Measurements from ENCODE around the gene C2orf69. TPM values are rescaled to one million over a fixed set of nuclear protein-coding genes. Genes with fewer than 3 reads are reported as not detected.

Gene C2orf69, protein sequence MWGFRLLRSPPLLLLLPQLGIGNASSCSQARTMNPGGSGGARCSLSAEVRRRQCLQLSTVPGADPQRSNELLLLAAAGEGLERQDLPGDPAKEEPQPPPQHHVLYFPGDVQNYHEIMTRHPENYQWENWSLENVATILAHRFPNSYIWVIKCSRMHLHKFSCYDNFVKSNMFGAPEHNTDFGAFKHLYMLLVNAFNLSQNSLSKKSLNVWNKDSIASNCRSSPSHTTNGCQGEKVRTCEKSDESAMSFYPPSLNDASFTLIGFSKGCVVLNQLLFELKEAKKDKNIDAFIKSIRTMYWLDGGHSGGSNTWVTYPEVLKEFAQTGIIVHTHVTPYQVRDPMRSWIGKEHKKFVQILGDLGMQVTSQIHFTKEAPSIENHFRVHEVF
- total RNA-seq = 10 to 100 TPM; 11.8 to 15.0 (median 13.0) TPM
- total RNA-seq (2013) = 10.4 TPM

DNA sequence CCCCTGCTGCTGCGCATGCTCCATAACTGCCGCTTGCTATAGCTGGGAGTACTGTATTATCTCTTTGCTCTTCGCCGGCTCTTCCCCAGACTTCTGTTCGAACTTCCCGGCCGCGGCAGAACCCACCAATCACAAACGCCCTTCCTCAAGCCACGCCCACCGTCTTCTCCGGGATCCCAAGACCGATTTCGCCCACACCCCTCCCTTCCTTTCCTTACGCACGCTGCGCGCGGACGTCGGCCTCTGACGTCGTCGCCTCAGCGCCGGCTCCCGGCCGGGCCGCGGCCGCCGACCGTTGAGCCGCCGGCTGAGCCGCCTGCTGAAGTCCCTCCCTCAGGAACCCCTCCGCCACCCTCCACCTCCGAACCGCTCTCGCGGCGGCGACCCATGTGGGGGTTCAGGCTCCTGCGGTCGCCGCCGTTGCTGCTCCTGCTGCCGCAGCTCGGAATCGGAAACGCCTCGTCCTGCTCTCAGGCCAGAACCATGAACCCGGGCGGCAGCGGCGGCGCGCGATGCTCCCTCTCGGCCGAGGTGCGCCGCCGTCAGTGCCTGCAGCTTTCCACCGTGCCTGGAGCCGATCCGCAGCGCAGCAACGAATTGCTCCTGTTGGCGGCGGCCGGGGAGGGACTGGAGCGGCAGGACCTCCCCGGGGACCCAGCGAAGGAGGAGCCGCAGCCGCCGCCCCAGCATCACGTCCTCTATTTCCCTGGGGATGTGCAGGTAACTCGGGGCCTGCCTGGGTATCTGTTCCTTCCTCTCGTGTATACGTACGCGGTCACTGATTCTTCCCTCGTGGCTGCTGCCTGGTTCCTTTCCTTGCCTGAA, at the start of gene C2orf69:
Gene C2orf69, plus strand, starts transcription at position 242 of the 825 bp plus-strand sequence. Its CDS starts 146 bp downstream, at position 388.
- intact Hi-C loops (cut with micrococcal nuclease) = no loop called here
- peaks cover 13% of the 10 kb centered on the region for H3K4me1 ChIP-seq (ENCODE audit: control insufficient read depth, insufficient read depth, low read length)
- Mint-ChIP-seq H3K4me3 (peak within 1 kb of the TSS; percentile 99), H3K27me3 (ENCODE audit: low read depth in 2 of 2) (peaks cover 2 to 7% of the 10 kb centered on the region in 2 donors), H3K27ac (peak within 1 kb of the TSS; percentile 91 to 93), H3K36me3 (no peaks in the 10 kb centered on the region), H3K4me1 (peaks cover 33 to 37% of the 10 kb centered on the region in 2 donors), H3K9me3 (no peaks in the 10 kb centered on the region)
- no peaks in the 10 kb centered on the region for H3K36me3 ChIP-seq (ENCODE audit: control insufficient read depth, insufficient read depth, low read length)
- ATAC-seq (peak; percentile 86 to 93 (median 91)), DNase-seq (peak; percentile 81 to 96)
- TF ChIP-seq, protein P1, sequence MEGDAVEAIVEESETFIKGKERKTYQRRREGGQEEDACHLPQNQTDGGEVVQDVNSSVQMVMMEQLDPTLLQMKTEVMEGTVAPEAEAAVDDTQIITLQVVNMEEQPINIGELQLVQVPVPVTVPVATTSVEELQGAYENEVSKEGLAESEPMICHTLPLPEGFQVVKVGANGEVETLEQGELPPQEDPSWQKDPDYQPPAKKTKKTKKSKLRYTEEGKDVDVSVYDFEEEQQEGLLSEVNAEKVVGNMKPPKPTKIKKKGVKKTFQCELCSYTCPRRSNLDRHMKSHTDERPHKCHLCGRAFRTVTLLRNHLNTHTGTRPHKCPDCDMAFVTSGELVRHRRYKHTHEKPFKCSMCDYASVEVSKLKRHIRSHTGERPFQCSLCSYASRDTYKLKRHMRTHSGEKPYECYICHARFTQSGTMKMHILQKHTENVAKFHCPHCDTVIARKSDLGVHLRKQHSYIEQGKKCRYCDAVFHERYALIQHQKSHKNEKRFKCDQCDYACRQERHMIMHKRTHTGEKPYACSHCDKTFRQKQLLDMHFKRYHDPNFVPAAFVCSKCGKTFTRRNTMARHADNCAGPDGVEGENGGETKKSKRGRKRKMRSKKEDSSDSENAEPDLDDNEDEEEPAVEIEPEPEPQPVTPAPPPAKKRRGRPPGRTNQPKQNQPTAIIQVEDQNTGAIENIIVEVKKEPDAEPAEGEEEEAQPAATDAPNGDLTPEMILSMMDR (IDR thresholded peaks at IDR 0.05) = no peak
- H3K27ac ChIP-seq (ENCODE audit: low read length) = peak within 1 kb of the TSS; percentile 95
- under 1% methylated on average over 85 of the region's 85 CpGs for WGBS (ENCODE audit: insufficient coverage)
- peak within 1 kb of the TSS; percentile 85 for H3K4me3 ChIP-seq (ENCODE audit: low read length)
- no peaks in the 10 kb centered on the region for H3K9me3 ChIP-seq (ENCODE audit: control insufficient read depth, insufficient read depth, low read length)
- H3K27me3 ChIP-seq (ENCODE audit: control insufficient read depth, insufficient read depth, low read length) = no peaks in the 10 kb centered on the region

DNA sequence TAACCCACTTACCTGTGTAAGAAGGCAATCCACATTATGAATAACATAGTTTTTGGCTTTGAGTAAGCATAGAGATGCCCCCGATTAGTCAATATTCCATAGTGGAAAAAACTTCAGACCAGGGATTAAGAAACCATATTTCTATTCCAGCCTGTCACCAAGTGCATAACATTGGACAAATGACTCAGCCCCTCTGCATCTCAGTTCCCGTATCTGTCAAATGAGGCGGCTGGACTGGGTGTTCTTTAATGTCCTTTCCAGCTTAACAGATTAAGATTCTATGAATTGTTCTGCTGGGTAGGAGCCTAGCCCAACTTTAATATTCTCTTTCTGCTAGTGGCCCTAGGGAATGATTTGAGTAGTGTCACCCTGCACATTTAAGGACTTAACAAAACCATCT, 48.3 kb upstream of the C2orf69 start:
- no peaks in the 10 kb centered on the region for H3K36me3 Mint-ChIP-seq
- no peaks in the 10 kb centered on the region for H3K4me1 Mint-ChIP-seq
- no peaks in the 10 kb centered on the region for H3K4me1 ChIP-seq (ENCODE audit: control insufficient read depth, insufficient read depth, low read length)
- DNase-seq = no peak
- no peak overlapping the region for H3K27ac Mint-ChIP-seq
- TF ChIP-seq, protein P1 (IDR thresholded peaks at IDR 0.05) = no peak
- no peak overlapping the region for H3K4me3 Mint-ChIP-seq
- H3K4me3 ChIP-seq (ENCODE audit: low read length) = no peak overlapping the region
- H3K27ac ChIP-seq (ENCODE audit: low read length) = no peak overlapping the region
- no peaks in the 10 kb centered on the region for H3K9me3 ChIP-seq (ENCODE audit: control insufficient read depth, insufficient read depth, low read length)
- no peaks in the 10 kb centered on the region for H3K9me3 Mint-ChIP-seq
- no peak for ATAC-seq
- H3K27me3 Mint-ChIP-seq (ENCODE audit: low read depth in 2 of 2) = peaks cover 12 to 26% of the 10 kb centered on the region in 2 donors
- H3K36me3 ChIP-seq (ENCODE audit: control insufficient read depth, insufficient read depth, low read length) = no peaks in the 10 kb centered on the region
- 96% methylated on average over 3 of the region's 3 CpGs for WGBS (ENCODE audit: insufficient coverage)
- peaks cover 2% of the 10 kb centered on the region for H3K27me3 ChIP-seq (ENCODE audit: control insufficient read depth, insufficient read depth, low read length)
- intact Hi-C loops (cut with micrococcal nuclease) = no loop called here

- H3K4me1 ChIP-seq (ENCODE audit: control insufficient read depth, insufficient read depth, low read length) = no peaks in the 10 kb centered on the region
- TF ChIP-seq, protein P1 (IDR thresholded peaks at IDR 0.05) = no peak
- H3K27ac ChIP-seq (ENCODE audit: low read length) = no peak overlapping the region
- no peak for DNase-seq
- no peaks in the 10 kb centered on the region for H3K4me1 Mint-ChIP-seq
- 100% methylated on average over 2 of the region's 4 CpGs for WGBS (ENCODE audit: insufficient coverage)
- no peak for ATAC-seq
- intact Hi-C loops (cut with micrococcal nuclease) = no loop called here
- no peaks in the 10 kb centered on the region for H3K36me3 Mint-ChIP-seq
- no peak overlapping the region for H3K4me3 ChIP-seq (ENCODE audit: low read length)
- H3K27me3 ChIP-seq (ENCODE audit: control insufficient read depth, insufficient read depth, low read length) = peaks cover 2% of the 10 kb centered on the region
- no peaks in the 10 kb centered on the region for H3K9me3 Mint-ChIP-seq
- H3K27ac Mint-ChIP-seq = no peak overlapping the region
- H3K36me3 ChIP-seq (ENCODE audit: control insufficient read depth, insufficient read depth, low read length) = no peaks in the 10 kb centered on the region
- H3K27me3 Mint-ChIP-seq (ENCODE audit: low read depth in 2 of 2) = peaks cover 7 to 30% of the 10 kb centered on the region in 2 donors
- no peaks in the 10 kb centered on the region for H3K9me3 ChIP-seq (ENCODE audit: control insufficient read depth, insufficient read depth, low read length)
- no peak overlapping the region for H3K4me3 Mint-ChIP-seq
These were observed 45.2 kb upstream of the C2orf69 start for GRCh38 chr2:199865905-199866304.
